GM18517 (cell line): ENCODE data around the gene FGF1.

ENCODE experiments used
- ATAC-seq: cut with Tn5 transposase; IDR thresholded peaks from one replicate; pipeline ENCODE4 v1.9.1; 2021; ENCODE audit warnings: mild to moderate bottlenecking, moderate library complexity; ENCODE audit not compliant: unreplicated experiment

FGF1 gene

GRCh38 chr5:142697356-142698255 is 11.7 kb upstream of the FGF1 start:
- ATAC-seq: no peak

GRCh38 chr5:142696379-142696778 is 10.5 kb upstream of the FGF1 start:
- ATAC-seq: no peak

GRCh38 chr5:142694092-142694856 is 8.4 kb upstream of the FGF1 start:
- no peak for ATAC-seq

GRCh38 chr5:142692321-142692894 is 6.5 kb upstream of the FGF1 start:
- no peak for ATAC-seq

- ATAC-seq: no peak
These were observed 4.8 kb upstream of the FGF1 start for GRCh38 chr5:142690667-142691066.

- ATAC-seq: no peak
These were observed 3.2 kb upstream of the FGF1 start for GRCh38 chr5:142689081-142689480.

GRCh38 chr5:142688281-142688989 is 2.5 kb upstream of the FGF1 start:
- ATAC-seq: no peak

- ATAC-seq: no peak
These were observed 1.1 kb upstream of the FGF1 start for GRCh38 chr5:142686968-142687367.

- no peak for ATAC-seq
These were observed 382 bp upstream of the FGF1 start for GRCh38 chr5:142686210-142686734.

GRCh38 chr5:142684508-142685041 is 1.3 kb downstream of the FGF1 start:
- ATAC-seq: no peak

- no peak for ATAC-seq
These were observed 1.9 kb downstream of the FGF1 start for GRCh38 chr5:142683881-142684505.

- ATAC-seq: no peak
These were observed 2.8 kb downstream of the FGF1 start for GRCh38 chr5:142683116-142683515.

- no peak for ATAC-seq
These were observed 5.2 kb downstream of the FGF1 start for GRCh38 chr5:142680605-142681259.

- no peak for ATAC-seq
These were observed 6.1 kb downstream of the FGF1 start for GRCh38 chr5:142679744-142680143.

- no peak for ATAC-seq
These were observed 7.4 kb downstream of the FGF1 start for GRCh38 chr5:142678529-142678928.

- ATAC-seq: no peak
These were observed 8.7 kb downstream of the FGF1 start for GRCh38 chr5:142677198-142677597.

- no peak for ATAC-seq
These were observed 9.6 kb downstream of the FGF1 start for GRCh38 chr5:142676318-142676717.

GRCh38 chr5:142674531-142675469 is 11.1 kb downstream of the FGF1 start:
- ATAC-seq: no peak
